Hepatic stellate cell (primary cell): ENCODE data around the gene TNFRSF8.

Experiments
- DNase-seq: peaks from one replicate; pipeline ENCODE4 v3.0.0; 2011; ENCODE audit warnings: low spot score

The TNFRSF8 gene

DNA sequence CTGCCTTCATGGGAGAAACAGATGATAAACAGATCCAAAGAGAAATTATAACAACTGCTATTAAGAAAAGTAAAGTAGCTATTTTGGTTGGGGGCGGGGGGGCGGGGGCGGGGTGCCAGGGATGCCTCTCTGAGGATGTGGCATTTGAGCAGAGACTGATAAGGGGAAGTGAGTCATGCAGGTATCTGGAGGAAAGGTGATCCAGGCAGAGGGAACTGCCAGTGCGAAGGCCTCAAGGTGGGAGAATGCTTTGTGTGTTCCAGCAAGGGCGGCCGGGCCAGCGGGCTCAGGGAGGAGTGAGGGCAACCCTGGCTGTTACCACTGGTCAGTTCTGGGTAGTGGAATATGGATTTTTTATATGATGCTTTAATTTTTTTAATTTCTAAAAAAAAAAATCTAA lies 96.7 kb downstream of the TNFRSF8 start:
- DNase-seq = no peak

DNA sequence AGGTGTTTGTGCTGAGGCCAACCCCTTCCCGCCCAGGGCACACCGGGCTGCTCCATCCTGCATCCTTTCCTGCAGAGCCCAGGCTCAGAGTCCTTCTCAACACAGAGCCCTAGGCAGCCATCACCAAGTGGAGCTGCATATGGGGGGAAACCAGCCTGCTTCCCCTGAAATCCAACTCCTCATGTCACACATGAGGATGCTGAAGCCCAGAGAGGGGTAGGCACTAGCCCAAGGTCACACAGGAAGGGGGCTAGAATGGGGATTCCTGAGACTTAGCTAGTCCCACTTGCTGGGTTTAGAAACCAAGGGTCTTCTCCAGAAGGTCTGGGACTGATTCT lies 98.2 kb downstream of the TNFRSF8 start:
- no peak for DNase-seq

DNA sequence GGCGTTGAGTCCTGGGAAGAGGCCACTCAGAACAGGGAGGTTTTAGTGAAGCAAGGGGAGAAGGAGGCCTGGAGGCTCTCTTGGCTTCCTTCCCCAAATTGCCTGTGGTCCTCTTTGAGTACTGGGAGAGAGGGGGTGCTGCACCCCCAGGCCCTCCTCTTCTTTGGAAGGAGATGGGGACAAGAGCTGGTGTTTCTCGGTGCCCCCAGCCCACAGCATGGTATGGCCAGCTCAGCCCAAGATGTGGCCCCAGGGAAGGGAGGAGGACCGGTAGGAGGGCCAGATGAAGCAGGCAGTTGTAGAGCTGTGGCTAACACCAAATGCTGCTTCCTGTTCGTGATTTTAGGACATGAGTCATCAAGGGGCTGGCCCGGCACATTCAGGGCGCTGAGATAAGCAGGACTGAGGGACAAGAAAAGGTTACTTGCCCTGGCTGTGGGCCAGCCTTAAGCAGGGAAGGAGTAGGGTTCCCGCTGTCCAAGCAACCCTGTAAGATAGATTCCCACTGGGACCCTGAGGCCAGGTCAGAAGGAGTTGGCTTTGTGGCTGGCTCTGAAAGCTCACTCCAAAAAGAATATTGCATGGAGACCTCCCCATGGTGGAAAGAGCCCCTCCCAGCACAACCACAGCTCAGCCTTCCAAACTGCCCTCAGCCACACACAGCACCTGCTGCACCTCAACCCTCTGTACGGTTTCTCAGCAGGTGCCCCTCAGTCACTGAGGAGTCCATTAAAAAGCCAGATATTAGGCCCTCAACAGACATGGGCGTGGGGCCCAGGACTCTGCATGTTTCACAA lies 98.8 kb downstream of the TNFRSF8 start:
- peak; percentile 93 for DNase-seq

DNA sequence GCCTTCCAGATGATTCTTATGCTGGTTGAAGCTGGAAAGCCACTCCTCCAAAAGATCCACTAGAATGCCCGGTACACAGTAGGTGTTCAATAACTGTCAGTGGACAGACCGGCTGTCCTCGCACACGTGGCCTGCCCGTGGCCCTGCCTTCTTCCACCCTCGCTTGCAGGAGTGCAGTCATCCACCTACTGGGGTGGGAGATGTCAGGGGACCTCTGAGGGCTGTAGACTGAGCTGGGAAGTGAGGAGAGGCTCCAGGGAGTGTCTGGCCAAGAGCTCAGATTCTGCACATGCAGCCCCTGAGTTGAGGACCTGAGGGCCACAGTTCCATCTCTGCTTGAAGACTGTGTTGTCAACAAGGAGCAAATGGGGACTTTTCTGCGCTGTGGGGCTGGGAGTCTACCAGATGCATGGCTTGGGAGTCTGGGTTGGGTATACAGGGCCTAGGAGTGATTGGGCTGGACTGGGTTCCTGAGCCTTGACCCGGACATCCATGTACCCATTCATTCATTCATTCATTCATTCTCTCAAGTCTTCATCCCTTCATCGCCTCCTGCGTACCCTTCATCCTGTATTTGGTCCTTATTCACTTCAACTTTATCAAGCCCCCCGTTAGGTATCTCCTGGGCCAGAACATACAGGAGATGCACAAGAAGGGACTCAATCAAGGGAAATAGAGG lies 99.5 kb downstream of the TNFRSF8 start:
- no peak for DNase-seq

DNA sequence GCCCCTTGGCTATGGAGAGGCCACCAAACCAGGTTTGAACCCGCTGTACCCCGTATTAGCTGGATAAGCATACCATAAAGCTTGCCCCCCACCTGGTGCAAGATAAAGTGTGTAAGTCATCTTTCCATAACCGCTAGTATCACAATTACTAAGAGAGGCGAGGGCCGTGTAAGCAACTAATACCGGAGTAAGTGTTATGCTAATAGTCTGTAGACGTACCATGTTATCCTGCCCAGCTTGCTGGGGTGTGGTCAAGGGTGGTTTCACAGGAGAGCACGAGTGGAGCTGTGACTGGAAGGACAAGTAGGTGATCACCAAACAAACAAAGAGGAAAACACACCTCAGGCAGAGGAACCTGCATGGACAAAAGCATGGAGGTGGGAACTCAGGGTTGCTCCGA lies 100.1 kb downstream of the TNFRSF8 start:
- DNase-seq = no peak

DNA sequence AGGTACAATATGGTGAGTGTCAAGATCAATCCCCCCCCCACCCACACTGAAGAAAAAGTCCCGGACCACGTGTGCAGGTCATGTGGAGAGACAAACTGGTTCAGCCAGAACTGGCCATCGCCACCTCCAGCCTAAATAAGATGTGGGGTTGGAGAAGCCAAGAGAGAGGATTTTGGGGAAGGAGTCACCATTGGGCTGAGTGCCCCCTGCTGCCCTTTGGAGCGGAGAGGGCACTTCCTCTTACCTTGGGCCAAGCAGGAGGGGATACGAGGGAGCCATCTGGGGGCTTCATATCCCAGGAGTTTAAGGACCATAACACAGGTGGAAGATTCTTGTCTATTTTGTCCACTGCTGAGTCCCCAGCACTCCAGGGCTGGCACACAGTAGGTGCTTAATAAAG lies 101.1 kb downstream of the TNFRSF8 start:
- no peak for DNase-seq

DNA sequence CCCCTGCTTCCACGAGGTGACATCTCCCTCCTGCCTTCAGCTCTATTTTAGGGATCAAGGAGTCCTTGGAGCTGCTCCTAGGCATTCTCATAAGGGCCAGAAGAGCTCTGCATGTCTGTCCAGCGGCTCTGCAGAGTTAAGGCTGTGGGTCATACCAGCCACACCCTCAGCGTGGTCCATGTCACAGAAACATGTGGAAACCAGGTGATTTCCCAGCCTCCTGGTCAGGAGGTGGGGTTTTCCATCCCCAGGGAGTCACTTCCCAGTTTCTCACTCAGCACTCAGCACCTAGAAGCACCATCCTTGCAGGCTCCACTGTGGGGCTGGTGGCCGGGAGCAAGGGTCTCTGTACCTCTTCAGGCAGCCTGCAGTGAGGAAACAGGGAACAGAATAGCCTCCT lies 102.2 kb downstream of the TNFRSF8 start:
- DNase-seq = no peak

DNA sequence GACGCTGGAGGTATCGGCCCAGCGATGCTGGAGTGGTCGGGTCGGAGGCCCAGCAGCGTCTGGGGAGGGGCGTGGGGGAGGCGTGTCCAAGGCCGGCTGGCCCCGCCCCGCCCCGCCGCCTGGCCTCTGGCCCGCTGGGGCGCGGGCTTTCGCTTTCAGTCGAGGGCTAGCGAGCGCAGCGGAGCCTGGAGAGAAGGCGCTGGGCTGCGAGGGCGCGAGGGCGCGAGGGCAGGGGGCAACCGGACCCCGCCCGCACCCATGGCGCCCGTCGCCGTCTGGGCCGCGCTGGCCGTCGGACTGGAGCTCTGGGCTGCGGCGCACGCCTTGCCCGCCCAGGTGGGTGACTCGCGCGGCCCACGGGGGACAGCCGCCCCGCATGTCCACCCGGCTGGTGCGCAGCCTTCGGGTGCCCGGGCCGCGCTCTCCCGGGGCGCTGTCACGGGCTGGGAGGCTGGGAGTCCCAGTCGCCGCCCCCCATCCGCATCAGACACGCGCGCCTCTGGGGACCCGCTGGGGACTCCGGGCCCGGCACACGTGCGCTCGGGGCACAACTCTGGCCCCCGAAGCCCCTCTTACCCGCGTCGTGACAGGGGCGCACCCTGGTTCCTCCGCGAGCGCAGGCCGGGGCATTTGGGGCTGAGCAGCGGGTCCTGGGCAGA lies 103.9 kb downstream of the TNFRSF8 start, which contains the start of gene TNFRSF1B:
Gene TNFRSF1B (plus strand): TSS at position 158 of the 659 bp plus-strand sequence. CDS start 101 bp downstream, at position 259.
- peak; percentile 80 for DNase-seq

DNA sequence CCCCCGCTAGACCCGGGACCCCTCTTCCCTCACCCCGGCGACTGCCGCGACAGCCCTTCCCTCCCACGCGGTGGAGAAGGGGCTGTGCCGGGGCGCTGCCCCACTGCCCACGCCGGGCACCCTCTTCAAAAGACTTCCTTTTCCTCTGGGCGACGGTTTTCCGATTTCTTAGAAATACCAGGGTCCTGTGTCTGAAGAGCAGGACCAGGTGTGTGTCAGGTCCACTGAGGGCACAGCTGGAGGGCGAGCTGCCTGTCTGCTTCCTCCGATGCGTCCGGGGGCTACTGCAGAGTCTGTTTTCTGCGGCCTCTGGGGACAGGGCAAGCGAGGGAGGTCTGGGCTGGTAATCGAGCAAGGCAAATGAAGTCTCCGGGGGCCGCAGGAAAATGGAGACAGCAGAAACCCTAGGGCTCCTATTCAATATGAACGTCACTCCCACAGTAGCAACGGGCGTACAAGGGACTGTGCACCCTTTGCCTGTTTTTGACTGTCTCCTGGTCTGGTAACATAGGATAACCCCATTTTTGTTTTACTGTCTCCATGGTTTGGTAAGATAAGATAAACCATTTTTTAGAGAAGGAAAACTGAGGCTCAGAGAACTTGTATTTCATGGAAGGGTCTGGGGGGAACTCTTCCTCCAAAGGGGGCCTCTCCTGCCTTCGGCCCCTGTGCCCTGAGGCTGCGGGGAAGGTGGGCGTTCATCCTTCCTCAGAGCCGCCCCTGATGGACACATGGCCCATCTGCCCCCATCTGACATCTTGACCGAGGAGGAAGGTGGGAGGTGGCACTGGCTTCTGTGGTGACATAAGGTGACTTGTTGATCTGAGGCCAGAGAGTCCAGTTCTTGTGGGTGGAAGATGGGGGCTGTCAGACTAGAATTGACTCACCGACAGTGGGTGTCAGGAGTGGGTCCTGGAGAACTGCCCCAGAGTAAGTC lies 104.7 kb downstream of the TNFRSF8 start:
- no peak for DNase-seq

DNA sequence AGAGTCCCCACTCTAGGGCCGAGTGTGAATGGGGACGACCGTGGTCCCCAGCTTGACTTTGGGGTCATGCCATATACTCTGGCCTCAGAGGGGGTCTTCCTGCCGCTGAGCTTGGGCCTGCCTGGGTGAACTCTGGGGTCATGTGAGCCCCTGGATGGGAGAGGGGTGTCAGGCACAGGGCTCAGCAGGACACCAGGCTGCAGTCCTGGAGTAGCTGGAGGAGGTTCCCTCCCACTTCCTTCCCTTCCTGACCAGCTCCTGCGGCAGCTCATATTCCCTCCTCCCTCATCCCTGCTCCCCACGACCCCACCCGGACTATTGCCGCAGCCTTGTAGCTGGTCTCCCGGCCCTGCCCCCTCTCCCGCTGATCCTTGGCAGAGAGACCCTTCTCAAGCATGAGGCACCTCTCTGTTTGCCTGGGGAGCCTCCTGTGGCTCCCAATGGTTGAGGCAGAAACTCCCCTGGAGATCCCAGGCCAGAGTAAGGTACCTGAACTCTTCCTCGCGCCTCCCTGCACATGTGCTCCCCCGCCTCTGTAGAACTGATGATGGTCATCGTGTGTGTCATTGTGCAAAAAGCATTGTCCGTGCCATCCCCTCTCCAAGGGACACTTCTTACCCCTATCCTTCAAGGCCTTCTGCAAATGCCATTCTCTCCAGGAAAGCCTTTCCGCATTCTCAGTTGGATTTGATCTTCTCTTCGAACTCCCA lies 105.5 kb downstream of the TNFRSF8 start:
- DNase-seq = no peak

DNA sequence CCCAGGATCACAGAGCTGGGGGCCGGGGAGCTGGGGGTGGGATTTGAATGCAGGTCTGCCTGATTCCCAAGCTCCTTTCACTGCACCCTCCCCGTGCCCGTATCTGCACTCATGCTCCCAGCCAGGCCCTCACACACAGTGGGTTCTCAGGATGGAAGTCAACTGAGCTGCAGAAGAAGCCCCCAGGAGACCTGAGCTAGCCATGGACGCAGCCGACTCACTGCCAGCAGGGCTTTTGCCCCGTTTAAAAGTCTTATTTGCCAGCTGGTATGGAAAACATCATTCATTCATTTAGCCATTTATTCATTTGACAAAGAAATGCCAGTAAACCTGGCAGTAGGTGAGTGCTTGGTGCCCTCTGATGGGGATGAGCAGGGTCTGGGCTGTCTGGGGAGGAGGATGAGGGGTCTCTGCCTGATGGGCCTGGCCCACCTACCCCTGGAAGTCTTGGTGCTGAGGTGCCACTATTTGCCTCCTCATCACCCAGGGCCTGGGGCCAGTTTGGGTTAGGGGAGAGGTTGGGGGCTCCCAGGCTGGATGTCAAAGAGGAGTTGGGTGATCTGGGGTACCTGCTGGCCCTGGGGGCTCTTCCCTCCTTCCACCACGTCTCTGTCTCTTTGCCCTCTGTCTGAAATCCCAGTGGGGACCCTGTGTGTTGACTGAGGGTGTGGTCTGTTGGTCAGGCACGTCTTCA lies 106.5 kb downstream of the TNFRSF8 start:
- DNase-seq = no peak

DNA sequence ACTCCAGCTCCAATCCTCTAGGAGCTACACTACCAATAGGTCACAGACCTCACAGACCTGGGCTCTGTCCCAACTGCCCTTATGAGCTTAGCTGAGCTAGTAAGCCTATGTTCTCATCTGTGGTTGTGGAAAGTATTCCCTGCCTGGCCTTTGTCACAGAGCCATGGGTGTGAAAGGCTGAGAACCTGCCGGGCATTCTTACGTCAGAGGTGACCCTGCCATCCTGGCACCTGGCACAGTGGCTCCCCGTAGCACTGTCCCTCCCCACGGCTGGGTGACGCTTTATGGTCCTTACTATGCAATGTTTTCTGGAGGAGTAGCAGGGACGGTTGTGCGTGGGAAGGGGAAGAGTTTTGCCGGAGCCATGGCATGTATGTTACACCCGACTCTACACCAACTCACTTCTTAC lies 107.2 kb downstream of the TNFRSF8 start:
- no peak for DNase-seq

DNA sequence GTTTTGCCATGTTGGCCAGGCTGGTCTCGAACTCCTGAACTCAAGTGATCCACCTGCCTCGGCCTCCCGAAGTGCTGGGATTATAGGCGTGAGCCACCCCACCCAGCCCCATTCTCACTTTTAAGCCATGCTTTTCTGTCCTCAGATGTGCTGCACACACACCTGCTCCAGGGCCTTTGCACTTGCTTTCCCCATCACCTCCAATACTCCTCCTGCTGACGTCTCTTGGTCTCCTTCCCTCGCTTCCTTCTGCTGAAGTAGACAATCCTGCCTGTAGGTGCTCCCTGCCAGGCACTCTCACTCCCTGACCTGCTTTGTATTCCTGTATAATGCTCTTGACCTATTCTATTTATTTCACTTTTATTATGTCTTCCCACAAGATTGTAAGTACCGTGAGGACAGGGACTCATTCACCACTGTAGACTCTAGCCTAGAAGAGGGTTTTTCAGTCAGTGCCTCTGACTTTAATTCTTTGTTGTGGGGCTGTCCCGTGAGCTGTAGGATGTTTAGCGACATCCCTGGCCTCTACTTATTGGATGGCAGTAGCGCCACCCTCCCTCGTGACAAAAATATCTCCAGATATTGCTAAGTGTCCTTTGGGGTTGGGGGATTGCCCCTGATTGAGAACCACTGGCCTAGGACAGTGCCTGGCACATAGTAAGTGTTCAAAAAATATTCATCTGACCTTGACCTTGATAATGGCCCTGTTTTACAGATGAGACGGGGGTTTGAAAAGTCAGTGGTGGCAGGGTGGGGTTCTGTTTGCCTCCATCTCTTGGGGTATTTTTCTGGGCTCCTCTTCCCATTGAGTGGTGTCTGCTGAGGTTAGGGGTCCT lies 108.3 kb downstream of the TNFRSF8 start:
- DNase-seq = no peak

DNA sequence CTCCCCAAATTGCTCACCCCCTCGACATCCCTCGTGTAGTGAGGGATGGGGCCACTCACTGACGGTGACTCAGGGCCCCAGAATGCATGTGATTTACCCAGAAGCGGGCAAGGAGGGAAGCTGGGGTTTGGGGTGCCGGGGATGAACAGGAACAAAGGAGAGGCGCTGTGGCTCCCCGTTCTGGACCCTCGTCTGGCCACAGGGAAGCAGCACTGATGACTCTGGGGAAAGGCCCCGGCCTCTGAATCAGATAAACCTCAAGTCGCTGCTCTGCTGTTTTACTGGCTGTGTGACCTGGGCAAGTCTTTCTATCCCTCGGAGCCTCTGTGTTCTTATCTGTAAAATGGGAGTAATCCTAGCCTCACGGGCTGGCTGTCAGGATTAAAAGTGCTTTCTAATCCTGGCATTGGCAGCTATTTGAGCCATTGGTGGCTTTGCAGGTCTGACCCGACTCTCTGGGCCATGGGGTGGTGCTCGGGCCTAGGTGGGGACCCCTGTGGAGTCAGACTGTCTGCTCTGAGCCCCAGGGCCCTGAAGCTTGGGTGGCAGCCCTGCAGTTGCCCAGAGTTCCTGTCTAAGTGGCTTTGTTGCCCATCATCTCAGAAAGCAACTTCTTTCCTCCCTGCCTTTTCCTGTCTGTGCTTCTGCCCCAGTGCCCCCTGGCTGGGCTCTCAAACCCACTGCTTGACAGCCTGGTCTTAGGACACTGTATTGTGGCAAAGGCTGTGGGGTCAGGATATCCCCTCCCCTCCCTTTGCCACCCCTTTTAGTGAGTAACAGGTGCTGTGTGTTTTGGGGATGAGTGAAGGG lies 109.1 kb downstream of the TNFRSF8 start:
- no peak for DNase-seq

DNA sequence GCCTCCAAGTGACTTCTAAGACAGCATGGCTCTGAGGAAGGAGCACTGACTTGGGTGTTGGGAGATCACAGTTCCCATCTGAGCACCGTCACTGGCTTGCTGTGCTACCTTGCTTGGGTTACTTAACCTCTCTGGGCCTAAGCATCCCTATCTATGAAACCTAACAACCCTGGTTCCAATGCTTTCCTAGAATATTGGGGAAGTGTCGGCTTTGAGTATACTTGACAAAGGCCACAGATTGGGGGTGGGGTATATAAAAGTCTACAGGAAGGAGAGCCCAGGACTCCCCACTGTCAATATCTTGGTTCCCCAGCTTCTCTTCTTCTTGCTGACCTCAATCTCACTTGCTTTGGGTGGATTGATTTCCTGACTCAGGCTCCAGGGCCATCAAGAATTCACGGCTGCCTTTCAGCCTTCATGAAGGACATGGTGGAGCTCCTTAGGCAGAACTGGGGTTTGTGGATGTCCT lies 110.0 kb downstream of the TNFRSF8 start:
- DNase-seq = no peak

DNA sequence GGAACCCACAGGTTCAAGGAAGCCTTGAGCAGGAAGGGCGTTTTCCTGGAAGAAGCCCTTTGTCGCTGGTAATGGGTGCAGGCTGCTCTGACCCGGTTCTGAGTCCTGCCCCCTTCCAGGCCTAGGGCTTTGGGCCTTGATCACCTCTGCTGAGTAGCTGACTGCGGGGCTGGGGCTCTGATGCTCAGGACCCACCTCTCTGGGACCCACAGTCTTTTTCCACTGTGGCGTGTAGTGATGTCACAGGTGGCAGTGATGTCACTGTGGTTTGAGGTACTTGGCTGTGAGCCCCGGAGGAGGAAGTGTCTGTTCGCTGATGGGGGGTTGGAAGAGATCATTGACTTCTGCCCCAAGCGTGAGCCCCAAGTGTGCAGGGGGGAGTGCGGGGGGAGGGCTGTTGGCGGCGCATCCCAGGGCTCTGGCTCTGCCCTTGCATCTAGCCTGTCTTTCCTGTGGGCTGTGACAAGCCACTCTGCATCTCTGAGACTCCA lies 110.6 kb downstream of the TNFRSF8 start:
- no peak for DNase-seq

DNA sequence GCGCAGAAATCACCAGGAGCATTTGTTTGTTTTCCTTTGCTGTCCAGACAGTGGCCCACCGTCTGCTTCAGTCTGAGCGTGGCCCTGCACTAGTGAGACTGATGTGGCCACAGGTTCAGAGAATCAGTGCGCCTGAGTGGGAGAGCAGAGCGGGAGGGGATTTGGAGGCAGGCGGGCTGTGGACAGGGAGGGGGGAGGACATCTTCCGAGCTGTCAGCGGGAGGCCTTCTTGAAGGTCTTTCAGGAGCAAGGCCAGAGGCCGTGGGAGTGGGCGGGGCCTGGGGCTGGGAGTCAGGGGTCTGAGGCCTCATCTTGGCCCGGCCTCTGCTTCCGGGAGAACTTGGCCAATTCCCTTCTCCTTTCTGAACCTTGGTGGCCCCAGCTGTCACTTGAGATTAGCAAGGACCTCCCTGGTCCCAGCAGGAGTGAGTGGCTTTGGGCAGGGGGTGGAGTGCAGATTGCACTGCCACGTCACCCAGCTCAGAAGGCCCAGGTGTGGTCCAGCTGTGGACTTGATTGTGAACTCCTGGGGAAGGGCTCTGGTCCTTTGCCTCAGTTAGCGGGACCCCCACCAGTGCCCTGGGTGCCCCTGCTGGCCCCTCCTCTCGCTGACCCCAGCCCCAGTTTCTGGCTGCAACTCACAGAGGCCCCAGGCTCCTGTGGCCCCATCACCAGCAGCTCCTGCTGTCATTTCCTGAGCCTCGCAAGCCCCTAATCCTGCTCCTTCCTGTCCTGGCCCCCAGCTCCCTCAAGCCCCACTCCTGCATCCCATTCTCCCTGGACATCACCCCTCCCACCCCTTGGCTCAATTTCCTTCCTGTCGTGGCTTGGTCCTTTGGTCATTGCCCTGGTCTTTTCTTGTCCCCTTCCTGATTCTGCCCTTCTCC lies 112.1 kb downstream of the TNFRSF8 start:
- DNase-seq = no peak
